Panc1 (cell line): ENCODE data around the gene ITGB1. TPM values are rescaled to one million over a fixed set of nuclear protein-coding genes. Genes with fewer than 3 reads are reported as not detected.

Experiments used
- ATAC-seq: fragments of 200-7000 bp; cut with Tn5 transposase; 2 replicates; pipeline ENCODE4 v1.9.1; 2020; ENCODE audit warnings: mild to moderate bottlenecking, moderate library complexity
- BruUV-seq: library from RNA; stranded (reverse); fragments of 400-500 nt; replicated peaks from 2 replicates; lab custom pipeline; 2021; lab: Mats Ljungman, UMichigan
- CTCF ChIA-PET: fragments of 300-600 bp; sonication (Branson Sonifier 250); formaldehyde crosslinking; loops from one replicate; lab custom pipeline; 2022; ENCODE audit warnings: antibody characterized with exemption; lab: Charles Lee
- POLR2A ChIA-PET: fragments of 300-600 bp; sonication (Branson Sonifier 250); formaldehyde crosslinking; loops from one replicate; lab custom pipeline; 2022; ENCODE audit warnings: antibody characterized with exemption; lab: Charles Lee
- DNase-seq: peaks from one replicate; pipeline ENCODE4 v3.0.0-alpha.2; 2010; ENCODE audit warnings: low read depth, low spot score
- H3K27ac ChIP-seq: 2 replicates; pipeline ENCODE4 v1.5.1; 2011; ENCODE audit warnings: mild to moderate bottlenecking, low read length, inconsistent platforms
- H3K27me3 ChIP-seq: fragments of 200-500 bp; sonication (Bioruptor generic); 2 replicates; pipeline ENCODE4 v1.6.0; 2014; ENCODE audit warnings: low read length, inconsistent platforms; ENCODE audit not compliant: control insufficient read depth, insufficient read depth
- H3K36me3 ChIP-seq: fragments of 200-500 bp; sonication (Bioruptor generic); 2 replicates; pipeline ENCODE4 v1.5.1; 2014; ENCODE audit warnings: inconsistent platforms, mild to moderate bottlenecking, low read length, moderate library complexity; ENCODE audit not compliant: control insufficient read depth, insufficient read depth
- H3K4me1 ChIP-seq: 2 replicates; pipeline ENCODE4 v1.5.1; 2011; ENCODE audit warnings: inconsistent platforms, mild to moderate bottlenecking, low read length, moderate library complexity; ENCODE audit not compliant: control insufficient read depth, insufficient read depth
- H3K4me3 ChIP-seq, 2 experiments: 2 replicates each; pipeline ENCODE4 v1.5.1; 2011 to 2012; ENCODE audit warnings: low read depth in 2 of 2, low read length in 2 of 2, mild to moderate bottlenecking in 2 of 2, inconsistent platforms in 1 of 2, moderate library complexity in 1 of 2
- H3K9me3 ChIP-seq: fragments of 200-500 bp; sonication (Bioruptor generic); 2 replicates; pipeline ENCODE4 v1.5.1; 2014; ENCODE audit warnings: low read depth, mild to moderate bottlenecking, inconsistent platforms, low read length, moderate library complexity; ENCODE audit not compliant: control insufficient read depth, insufficient read depth
- POLR2AphosphoS5 ChIP-seq: IDR thresholded peaks from 2 replicates; pipeline ENCODE4 v1.6.1; 2012; ENCODE audit warnings: mild to moderate bottlenecking, low read depth, low read length, moderate library complexity
- REST ChIP-seq, 2 experiments: IDR thresholded peaks; 2 replicates each; pipeline ENCODE4 v1.6.1; 2011 to 2012; ENCODE audit warnings: low read depth in 2 of 2, control low read depth in 1 of 2, low read length in 1 of 2, mild to moderate bottlenecking in 1 of 2, moderate library complexity in 1 of 2; ENCODE audit not compliant: insufficient read depth in 1 of 2
- SIN3A ChIP-seq: IDR thresholded peaks from 2 replicates; pipeline ENCODE4 v1.6.1; 2012; ENCODE audit warnings: low read depth, mild to moderate bottlenecking, low read length, moderate library complexity, borderline replicate concordance; ENCODE audit not compliant: insufficient read depth
- TCF7L2 ChIP-seq: IDR thresholded peaks from 2 replicates; pipeline ENCODE4 v1.6.1; 2011; ENCODE audit warnings: mild to moderate bottlenecking, low read depth, low read length, inconsistent platforms
- in situ Hi-C: cut with HindIII; loops from 2 replicates; pipeline ENCODE4 v1.10.0; 2016; ENCODE audit warnings: low sequenced_read_pairs, low pct_unique_long_range_greater_than_20kb
- intact Hi-C: fragments of 100-400 bp; cut with micrococcal nuclease; formaldehyde crosslinking; loops from one replicate; pipeline ENCODE4 v1.10.0; 2022; ENCODE audit not compliant: unreplicated experiment
- total RNA-seq: library from RNA; stranded (reverse); gene quantifications from one replicate; pipeline ENCODE4 v1.2.1, GENCODE V29; 2021; ENCODE audit not compliant: unreplicated experiment
- TF ChIP-seq, protein P1 (sequence below): fragments of 450-650 bp; IDR thresholded peaks from 2 replicates; pipeline ENCODE4 v1.5.1; 2017; ENCODE audit warnings: mild to moderate bottlenecking

Gene ITGB1
- total RNA-seq, 1 experiment from 2014 or later: 803 TPM

DNA sequence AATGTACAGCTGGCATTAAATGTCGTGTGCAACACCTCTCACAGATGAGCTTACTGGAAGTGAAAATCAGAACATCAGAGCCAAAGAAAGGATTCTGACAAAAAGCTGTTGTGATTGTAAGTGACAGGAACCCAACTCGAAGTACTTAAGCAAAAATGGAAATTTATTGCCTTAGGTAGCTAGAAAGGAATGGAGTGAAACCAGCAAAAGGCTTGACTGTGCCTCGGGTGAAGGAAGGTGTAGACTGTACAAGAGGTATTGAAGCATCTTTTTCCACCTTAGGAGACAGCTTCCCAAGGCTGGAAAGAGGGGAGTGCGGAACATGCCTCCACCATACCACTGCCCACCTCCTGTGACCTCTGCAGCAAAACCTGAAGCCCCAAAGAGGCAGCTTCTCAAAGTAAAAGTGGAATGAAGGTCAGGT is 27.3 kb upstream of the ITGB1 start:
- CTCF ChIA-PET: interaction anchor here (0.7 kb wide), 1 partner anchor 30 kb away, joined by 7 read pairs; no protein-coding TSS in a partner anchor
- TF ChIP-seq POLR2AphosphoS5 (no peak), REST (IDR thresholded peaks at IDR 0.05; ENCODE audit: insufficient read depth in 1 of 2, low read depth in 2 of 2, low read length in 1 of 2) (no peak), SIN3A (no peak), TCF7L2 (no peak)
- TF ChIP-seq, protein P1, sequence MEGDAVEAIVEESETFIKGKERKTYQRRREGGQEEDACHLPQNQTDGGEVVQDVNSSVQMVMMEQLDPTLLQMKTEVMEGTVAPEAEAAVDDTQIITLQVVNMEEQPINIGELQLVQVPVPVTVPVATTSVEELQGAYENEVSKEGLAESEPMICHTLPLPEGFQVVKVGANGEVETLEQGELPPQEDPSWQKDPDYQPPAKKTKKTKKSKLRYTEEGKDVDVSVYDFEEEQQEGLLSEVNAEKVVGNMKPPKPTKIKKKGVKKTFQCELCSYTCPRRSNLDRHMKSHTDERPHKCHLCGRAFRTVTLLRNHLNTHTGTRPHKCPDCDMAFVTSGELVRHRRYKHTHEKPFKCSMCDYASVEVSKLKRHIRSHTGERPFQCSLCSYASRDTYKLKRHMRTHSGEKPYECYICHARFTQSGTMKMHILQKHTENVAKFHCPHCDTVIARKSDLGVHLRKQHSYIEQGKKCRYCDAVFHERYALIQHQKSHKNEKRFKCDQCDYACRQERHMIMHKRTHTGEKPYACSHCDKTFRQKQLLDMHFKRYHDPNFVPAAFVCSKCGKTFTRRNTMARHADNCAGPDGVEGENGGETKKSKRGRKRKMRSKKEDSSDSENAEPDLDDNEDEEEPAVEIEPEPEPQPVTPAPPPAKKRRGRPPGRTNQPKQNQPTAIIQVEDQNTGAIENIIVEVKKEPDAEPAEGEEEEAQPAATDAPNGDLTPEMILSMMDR: no peak
- H3K4me1 ChIP-seq: peaks cover 58% of the 10 kb centered on the region
- in situ Hi-C loops (no loop called here), intact Hi-C loops (no loop called here)
- peak overlapping the region in 1 of 2 experiments; percentile 36; a peak in 2 of 4 replicates for H3K4me3 ChIP-seq
- POLR2A ChIA-PET: interaction anchor here (0.7 to 1.1 kb wide), 4 partner anchors 19 to 317 kb away, joined by 3 to 8 read pairs (median 4); no protein-coding TSS in a partner anchor
- DNase-seq (no peak), ATAC-seq (peak; percentile 11)
- peak overlapping the region; percentile 100 for H3K27ac ChIP-seq
- no TSS peak for BruUV-seq
- H3K27me3 ChIP-seq: no peaks in the 10 kb centered on the region
- H3K36me3 ChIP-seq: no peaks in the 10 kb centered on the region
- no peaks in the 10 kb centered on the region for H3K9me3 ChIP-seq

- Histone ChIP-seq H3K4me1 (peaks cover 70% of the 10 kb centered on the region), H3K4me3 (no peak overlapping the region), H3K27ac (peak overlapping the region; percentile 100), H3K27me3 (no peaks in the 10 kb centered on the region), H3K36me3 (no peaks in the 10 kb centered on the region), H3K9me3 (no peaks in the 10 kb centered on the region)
- BruUV-seq: no TSS peak
- ChIA-PET POLR2A (interaction anchor here (0.7 to 1.2 kb wide), 3 partner anchors 29 to 32 kb away, joined by 3 to 25 read pairs (median 3); no protein-coding TSS in a partner anchor), CTCF (no interaction called here)
- ATAC-seq: no peak
- TF ChIP-seq, protein P1: no peak
- TF ChIP-seq SIN3A (no peak), TCF7L2 (no peak), REST (IDR thresholded peaks at IDR 0.05; ENCODE audit: insufficient read depth in 1 of 2, low read depth in 2 of 2, low read length in 1 of 2) (no peak), POLR2AphosphoS5 (no peak)
- intact Hi-C loops (no loop called here), in situ Hi-C loops (no loop called here)
- no peak for DNase-seq
Observed at GRCh38 chr10:32984003-32984600, 26.1 kb upstream of the ITGB1 start.
